Activated naive CD4-positive, alpha-beta T cell treated with anti-CD3 and anti-CD28 coated beads, Interleukin-2, amount 50 U/mL, for 72 hours (primary cell): ENCODE results near the gene PSTPIP1. TPM values are rescaled to one million over a fixed set of nuclear protein-coding genes. Genes with fewer than 3 reads are reported as not detected.
A peak's percentile ranks its signal among the peaks of the same experiment; 100 is the strongest.
"Not testable (repeated sequence)": the region's sequence is repeated elsewhere in the genome, so short reads cannot be mapped to it uniquely, and the experiment has no call there.

Source experiments
- ATAC-seq, 2 donors: fragments of 150-1000 bp; cut with Tn5 transposase; 2 replicates each; pipeline ENCODE4 v1.10.0; 2021; ENCODE audit warnings: mild to moderate bottlenecking in 2 of 2, moderate library complexity in 2 of 2
- DNase-seq, 2 donors: peaks; one replicate each; pipeline ENCODE4 v3.0.0; 2021 to 2022; ENCODE audit warnings: low spot score in 2 of 2
- H3K27ac Mint-ChIP-seq, 2 donors: one replicate each; pipeline ENCODE4 v1.8.0; 2022; ENCODE audit warnings: mild to moderate bottlenecking in 2 of 2, mixed read lengths in 2 of 2
- H3K36me3 Mint-ChIP-seq, 2 donors: one replicate each; pipeline ENCODE4 v1.8.0; 2022; ENCODE audit warnings: mixed read lengths in 2 of 2
- H3K9me3 Mint-ChIP-seq, 2 donors: one replicate each; pipeline ENCODE4 v1.8.0; 2022; ENCODE audit warnings: mixed read lengths in 2 of 2
- total RNA-seq, 2 donors: library from RNA; stranded (reverse); gene quantifications; one replicate each; pipeline ENCODE4 v1.2.3, GENCODE V29; 2022

Gene PSTPIP1
- total RNA-seq = 100 to 1,000 TPM in 1 of 2 donors, 10 to 100 TPM in 1; 95.5 to 149 TPM

DNA sequence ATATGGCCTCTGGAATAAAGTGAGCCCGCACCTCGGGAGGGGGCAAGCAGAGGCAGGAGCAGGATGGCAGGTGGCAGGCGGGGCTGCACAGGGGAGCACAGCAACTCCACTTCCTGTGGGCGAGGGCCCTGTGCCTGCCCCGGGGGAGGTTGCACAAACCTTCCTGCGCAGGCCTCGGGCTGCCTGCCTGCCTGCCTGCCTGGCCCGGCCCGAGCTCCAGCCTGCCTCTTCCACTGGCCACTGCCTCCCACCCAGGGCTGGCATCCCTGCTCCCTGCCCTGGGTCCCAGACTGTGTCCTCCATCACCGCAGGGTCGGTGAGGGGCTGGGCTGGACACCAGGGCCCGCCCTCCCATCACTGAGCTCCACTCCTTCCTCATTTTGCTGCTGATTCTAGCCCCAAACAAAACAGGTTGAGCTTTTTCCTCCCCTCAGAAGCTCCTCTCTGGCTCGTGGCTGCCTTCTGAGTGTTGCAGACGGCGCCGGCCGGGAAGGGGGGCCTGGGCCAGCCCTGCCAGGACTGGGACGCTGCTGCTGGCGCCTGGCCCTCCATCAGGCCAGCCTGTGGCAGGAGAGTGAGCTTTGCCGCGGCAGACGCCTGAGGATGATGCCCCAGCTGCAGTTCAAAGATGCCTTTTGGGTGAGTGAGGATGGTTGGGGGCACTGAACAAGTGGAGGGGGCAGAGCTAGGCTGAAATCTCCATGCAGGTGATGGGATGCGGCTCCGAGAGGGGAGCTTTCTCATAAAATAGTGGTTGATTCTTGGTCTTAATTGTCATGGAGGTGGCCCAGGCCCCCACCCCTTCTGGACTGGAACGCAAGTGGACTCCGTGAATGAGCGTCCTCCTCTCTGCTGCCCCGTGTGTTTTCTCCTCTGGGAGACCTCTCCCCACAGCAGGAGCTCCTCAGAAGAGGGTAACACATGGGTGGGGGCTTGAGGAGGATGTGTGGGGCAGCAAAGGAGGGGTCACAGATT, at the start of gene PSTPIP1:
TSS of gene PSTPIP1 (plus strand) at position 156 of the 975 bp plus-strand sequence. CDS start at position 604, 448 bp downstream.
- Mint-ChIP-seq H3K27ac (peak within 1 kb of the TSS; percentile 96), H3K36me3 (peaks cover 24 to 41% of the 10 kb centered on the region in 2 donors), H3K9me3 (no peaks in the 10 kb centered on the region)
- peak; percentile 54 to 66 for ATAC-seq
- peak; percentile 62 to 74 for DNase-seq

DNA sequence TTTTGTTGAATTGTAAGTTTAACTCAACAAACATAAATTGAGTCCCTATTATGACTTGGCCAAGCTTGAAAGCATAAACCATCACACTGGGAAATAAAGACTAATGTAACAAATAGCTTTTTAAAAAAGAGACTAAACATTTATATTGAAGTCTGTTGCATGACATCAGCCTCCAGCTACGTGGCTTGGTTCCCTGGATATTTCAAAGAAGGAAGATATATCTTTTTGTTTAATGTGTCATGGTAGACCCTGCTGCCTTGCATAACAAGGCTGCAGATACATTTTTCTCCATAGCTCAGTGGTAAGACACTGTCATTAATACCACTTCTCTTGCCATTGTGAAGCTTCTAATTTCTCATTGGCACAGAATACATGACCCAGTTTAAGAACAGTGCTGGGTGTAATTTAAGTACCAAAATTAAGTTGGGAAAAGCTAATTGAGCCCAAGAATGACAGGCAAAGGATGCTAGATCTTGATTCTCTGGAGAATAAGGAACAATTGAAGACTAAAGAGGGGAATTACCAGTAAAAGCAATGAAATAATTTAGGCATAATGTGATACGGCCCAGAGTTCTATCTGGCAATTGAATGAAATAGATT, 49.3 kb upstream of the PSTPIP1 start:
- no peak for ATAC-seq
- no peaks in the 10 kb centered on the region for H3K9me3 Mint-ChIP-seq
- no peak for DNase-seq
- H3K27ac Mint-ChIP-seq = no peak overlapping the region
- peaks cover 13 to 23% of the 10 kb centered on the region in 2 donors for H3K36me3 Mint-ChIP-seq

DNA sequence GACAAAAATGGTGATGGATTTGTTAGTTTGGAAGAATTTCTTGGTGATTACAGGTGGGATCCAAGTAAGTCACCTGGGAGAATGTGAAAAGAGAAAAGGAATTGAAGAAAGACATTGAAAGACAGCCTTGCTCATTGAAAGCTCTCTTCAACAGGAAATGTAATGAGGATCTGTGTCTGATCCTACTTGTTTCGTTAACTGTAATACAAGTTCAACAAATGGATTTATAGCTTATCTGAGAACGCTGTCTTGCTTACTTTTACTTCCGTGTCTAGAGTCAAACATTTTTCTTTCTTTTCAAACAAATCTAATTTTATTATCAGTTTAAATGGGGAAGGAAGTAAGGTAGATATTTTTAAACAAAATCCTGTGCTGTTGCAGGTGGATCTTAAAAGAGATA, 47.5 kb upstream of the PSTPIP1 start:
- no peak for ATAC-seq
- no peaks in the 10 kb centered on the region for H3K9me3 Mint-ChIP-seq
- peak overlapping the region in 1 of 2 donors; percentile 3 for H3K27ac Mint-ChIP-seq

DNA sequence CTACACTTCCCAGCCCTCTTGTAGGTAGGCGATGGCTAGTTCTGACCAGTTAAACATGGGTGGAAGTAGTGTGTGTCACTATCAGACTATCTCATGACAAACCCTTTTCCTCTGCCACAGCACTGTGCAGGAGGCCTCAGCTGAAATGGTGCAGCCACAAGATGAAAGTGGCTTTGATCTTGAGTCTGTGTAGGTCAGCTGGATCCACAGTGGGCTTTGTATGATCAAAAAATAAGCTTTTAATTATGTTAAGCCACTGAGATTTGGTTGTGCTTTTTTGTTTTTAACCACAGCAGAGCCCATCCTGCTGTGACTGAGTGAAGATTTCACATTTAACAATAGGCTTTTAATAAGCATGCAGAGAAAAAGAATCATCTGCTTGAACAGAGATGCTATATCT, 43.7 kb upstream of the PSTPIP1 start:
- ATAC-seq (peak in 1 of 2 donors; percentile 37), DNase-seq (no peak)
- peaks cover 0 to 5% of the 10 kb centered on the region in 2 donors for H3K36me3 Mint-ChIP-seq
- no peaks in the 10 kb centered on the region for H3K9me3 Mint-ChIP-seq
- H3K27ac Mint-ChIP-seq = peak overlapping the region in 1 of 2 donors; percentile 19

More for the DNA sequence above, 47.5 kb upstream of the PSTPIP1 start:
- peaks cover 13 to 23% of the 10 kb centered on the region in 2 donors for H3K36me3 Mint-ChIP-seq
- DNase-seq = no peak

DNA sequence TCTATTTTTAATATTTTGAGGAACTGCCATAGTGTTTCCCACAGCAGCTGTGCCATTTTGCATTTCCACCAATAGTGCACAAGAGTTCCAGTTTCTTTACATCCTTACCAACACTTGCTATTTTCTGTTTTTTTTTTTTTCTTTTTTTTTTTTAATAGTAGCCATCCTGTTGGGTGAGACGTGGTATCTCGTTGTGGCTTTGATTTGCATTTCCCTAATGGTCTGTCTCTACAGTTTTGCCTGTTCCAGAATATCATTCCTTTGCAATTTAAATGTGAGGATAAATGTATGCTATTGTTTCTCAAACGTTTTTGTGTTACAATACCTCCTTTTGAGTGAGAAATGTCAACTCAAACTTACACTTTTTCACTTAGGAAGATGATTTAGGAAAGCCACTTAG, 41.0 kb upstream of the PSTPIP1 start:
- ATAC-seq = no peak
- DNase-seq = no peak

DNA sequence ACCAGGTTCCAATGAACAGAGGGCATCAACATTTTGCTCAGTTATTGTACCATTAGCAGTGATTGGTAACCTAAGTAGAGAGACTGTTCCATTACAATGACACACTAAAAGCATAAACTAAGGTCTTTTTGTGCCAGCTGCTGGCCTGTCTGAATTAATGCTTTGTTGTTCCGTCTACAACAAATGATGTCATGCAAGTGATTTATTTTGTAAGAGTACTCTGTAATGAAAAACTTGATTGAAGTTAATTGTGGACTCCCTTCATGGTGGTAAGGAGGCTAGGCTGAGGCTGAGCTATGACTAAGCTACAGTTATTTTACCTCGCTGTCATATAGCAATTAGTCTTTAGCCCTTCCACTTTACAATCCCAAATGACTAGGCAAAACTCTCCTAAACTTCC, 40.2 kb upstream of the PSTPIP1 start:
- no peak overlapping the region for H3K27ac Mint-ChIP-seq
- no peak for DNase-seq
- ATAC-seq = no peak
- no peaks in the 10 kb centered on the region for H3K9me3 Mint-ChIP-seq
- no peaks in the 10 kb centered on the region for H3K36me3 Mint-ChIP-seq

More for the DNA sequence above, 41.0 kb upstream of the PSTPIP1 start:
- no peaks in the 10 kb centered on the region for H3K9me3 Mint-ChIP-seq
- H3K27ac Mint-ChIP-seq = no peak overlapping the region
- no peaks in the 10 kb centered on the region for H3K36me3 Mint-ChIP-seq

DNA sequence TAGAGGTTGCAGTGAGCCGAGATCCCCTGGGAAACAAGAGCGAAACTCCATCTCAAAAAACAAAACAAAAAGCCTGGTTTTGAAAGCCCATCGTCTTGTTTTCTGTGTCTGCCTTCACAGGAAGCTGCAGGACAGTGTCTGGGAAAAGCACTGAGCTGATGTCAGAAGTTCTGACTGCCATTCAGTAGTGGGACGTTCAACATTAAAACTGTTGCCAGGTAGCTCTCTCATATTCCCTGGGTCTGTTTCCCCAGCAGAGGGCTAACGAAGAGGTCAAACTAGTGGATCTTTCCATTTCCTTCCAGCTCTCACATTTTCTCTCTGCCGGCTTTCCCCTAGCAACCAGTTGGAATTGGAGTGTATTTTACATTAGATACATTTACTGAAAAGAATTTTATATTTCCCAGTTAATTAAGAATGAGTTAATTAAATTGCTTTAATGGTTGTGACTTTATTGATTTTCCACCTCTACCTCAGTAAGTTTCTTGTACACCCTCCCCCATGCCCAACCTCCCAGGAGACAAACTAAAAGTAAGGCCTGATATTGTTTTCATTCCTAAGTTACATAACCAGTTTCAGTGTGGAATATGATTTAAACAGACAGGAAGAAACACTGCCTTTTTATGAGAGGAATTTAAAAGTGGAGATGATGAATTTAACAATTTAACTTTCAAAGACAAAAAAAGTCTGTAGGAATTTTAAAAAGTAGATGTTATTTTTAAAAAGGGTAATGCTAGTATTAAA, 33.5 kb upstream of the PSTPIP1 start:
- no peaks in the 10 kb centered on the region for H3K36me3 Mint-ChIP-seq
- no peak overlapping the region for H3K27ac Mint-ChIP-seq
- ATAC-seq (no peak), DNase-seq (no peak)
- H3K9me3 Mint-ChIP-seq = no peaks in the 10 kb centered on the region

DNA sequence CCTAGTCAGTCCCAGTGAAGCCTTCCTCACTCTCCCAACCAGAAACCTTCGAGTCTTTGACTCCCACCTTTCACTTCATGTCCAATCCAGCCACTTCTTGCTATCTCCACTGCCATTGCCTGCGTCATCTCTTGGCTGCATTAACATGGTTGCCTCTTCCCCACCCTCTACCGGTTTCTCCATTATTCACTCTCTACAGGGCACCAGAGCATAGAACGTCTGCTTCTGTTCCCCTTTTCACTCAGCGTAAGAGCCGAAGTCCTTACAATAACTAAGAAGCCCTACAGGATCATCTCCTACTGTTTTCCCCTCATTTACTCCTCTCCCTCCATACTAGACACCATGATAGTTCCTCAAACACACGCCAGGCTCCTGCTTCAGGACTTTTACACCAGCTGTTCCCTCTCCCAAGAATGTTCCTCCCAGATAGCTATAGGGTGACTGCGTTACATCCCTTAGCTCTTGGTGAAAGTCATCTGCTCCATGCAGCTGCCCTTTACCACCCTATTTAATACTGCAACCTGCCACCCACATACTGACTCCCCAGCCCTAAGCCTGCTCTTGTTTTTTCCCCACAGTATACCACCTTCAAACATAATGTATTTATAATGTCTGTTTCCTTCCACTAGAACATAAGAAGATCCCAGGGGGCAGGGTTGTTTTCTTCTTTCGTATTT, 32.5 kb upstream of the PSTPIP1 start:
- H3K36me3 Mint-ChIP-seq = no peaks in the 10 kb centered on the region
- DNase-seq (no peak), ATAC-seq (no peak)
- H3K9me3 Mint-ChIP-seq = no peaks in the 10 kb centered on the region
- no peak overlapping the region for H3K27ac Mint-ChIP-seq

DNA sequence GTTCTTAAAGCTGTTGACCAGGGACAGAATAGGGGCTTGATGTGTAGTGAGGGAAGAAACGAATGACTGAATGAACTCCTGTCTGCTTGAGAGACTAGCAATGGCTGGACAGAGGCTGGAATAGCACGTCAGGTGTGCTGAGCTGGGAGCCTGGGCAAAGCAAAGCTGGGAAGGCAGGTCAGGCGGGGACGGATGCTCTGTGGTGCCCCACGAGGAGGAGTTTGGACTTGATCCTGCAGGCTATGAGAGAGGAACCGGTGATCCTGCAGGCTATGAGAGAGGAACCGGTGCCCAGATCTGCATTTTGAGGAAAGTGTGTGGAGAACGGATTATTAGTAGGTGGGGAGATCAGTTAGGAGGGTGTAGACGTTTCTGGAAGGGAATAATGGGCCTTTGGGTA, 31.3 kb upstream of the PSTPIP1 start:
- Mint-ChIP-seq H3K27ac (no peak overlapping the region), H3K36me3 (no peaks in the 10 kb centered on the region), H3K9me3 (no peaks in the 10 kb centered on the region)
- DNase-seq (no peak), ATAC-seq (no peak)

DNA sequence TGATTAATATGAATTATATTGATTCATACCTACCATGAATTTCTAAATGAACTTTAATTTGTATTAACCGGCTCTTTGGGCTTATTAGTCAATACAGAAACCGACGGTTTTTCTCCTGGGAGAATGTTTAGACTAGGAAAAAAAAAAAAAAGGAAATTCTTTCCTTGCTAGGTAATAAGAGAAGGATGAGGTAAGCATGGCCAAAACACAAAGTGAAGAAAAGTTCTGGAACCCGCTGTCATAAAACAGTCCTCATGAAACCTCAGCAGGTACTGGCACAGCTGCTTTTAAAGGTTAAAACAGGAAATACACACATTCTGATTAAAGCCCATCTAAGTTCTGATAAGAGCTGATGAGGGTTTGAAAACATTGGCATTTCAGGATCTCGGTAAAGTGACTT, 30.8 kb upstream of the PSTPIP1 start:
- Mint-ChIP-seq H3K36me3 (no peaks in the 10 kb centered on the region), H3K9me3 (no peaks in the 10 kb centered on the region), H3K27ac (no peak overlapping the region)
- ATAC-seq = no peak
- DNase-seq = no peak

DNA sequence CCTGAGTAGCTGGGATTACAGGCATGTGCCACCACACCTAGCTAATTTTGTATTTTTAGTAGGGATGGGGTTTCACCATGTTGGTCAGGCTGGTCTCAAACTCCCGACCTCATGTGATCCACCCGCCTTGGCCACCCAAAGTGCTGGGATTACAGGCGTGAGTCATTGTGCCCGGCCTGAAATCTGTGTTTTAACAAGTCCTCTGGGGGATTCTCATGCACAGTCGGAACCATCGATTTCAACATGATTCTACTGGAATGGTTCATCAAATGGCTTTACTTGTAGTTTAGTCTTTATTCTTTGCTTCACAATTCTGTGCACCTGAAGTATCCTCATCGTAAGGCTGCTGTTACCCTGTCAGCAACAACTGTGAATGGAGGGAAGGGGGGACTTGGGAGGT, 28.9 kb upstream of the PSTPIP1 start:
- H3K27ac Mint-ChIP-seq = peak overlapping the region in 1 of 2 donors; percentile 38
- H3K36me3 Mint-ChIP-seq, ATAC-seq, H3K9me3 Mint-ChIP-seq, DNase-seq: not testable (repeated sequence)

DNA sequence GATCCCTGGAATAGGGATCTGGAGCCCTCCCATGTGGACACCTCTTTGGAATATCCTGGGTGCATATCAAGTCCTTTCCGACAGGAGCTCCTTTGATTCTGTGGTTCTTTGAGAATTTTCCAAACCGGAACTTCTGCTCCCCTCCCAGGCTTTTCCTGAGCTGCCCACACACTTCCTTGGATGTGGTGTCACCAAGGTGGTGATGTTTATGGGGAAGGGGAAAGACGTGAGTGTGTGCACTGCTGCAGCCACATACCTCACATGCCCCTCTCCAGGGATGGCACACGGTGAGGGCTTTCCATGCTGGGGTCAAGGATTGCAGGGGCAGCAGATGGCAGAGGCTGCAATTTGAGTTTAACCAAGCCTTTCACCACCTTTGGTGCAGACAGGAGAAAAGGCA, 27.9 kb upstream of the PSTPIP1 start:
- no peaks in the 10 kb centered on the region for H3K36me3 Mint-ChIP-seq
- DNase-seq (no peak), ATAC-seq (no peak)
- H3K9me3 Mint-ChIP-seq = no peaks in the 10 kb centered on the region
- no peak overlapping the region for H3K27ac Mint-ChIP-seq

DNA sequence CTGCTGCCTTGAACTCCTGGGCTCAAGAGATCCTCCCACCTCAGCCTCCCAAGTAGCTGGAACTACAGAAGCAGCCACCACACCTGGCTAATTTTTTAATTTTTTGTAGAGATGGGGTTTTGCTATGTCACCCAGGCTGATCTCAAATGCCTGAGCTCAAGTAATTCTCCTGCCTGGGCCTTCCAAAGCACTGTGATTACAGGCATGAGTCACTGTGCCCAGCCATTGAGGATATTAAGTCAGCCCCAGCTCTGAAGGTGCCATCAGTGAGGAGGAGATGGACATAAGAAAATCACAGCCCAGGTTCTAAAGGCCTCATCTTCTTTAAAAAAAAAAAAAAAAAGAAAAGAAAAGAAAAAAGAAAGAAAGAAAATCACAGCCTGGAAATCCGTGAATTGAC, 26.6 kb upstream of the PSTPIP1 start:
- ATAC-seq (no peak), DNase-seq (no peak)
- Mint-ChIP-seq H3K27ac (no peak overlapping the region), H3K9me3 (no peaks in the 10 kb centered on the region), H3K36me3 (no peaks in the 10 kb centered on the region)

DNA sequence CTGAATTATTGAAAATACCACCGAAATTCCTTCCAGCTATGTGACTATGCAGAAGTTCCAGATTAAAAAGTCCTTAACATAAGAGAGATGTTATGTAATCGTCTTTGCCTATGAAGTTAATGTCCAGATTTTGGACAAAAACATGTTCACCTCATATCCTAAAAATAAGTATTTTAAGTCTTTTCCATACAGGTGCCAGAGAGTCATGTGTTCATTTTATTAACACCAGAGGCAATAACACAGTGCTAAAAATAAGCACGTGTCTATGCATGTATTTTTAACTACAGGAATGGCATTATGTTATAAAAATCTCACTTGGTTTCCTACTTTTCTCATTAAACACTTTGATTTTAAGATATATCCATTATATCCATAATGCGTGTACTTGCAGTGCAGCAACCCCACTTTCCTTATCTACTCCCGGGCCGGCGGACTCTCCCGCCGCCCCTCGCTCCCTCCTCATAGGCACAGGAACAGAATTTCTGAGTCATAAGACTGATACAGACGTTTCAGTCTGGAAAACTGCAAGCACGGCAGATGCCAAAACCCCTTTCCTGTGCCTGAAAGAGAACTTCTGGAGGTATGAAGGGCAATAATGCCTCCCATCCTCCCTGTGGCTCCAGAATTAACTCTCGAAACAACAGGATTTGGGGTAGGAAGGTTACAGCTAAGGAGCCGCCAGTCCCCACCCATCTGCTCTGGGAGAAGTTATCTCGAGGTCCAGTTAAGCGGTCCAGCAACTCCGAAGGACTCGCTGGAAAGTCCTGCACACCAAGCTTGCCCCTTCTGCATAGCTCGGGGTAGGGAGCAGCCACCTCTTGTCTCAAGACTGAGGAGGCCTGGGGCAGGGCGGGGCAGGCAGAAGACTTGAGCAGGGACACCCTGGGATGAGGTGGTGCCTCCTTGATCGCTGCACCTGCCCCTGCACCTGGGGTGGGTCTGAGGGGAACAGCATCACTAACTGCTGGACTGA, 22.3 kb upstream of the PSTPIP1 start:
- ATAC-seq = peak; percentile 5 to 39
- Mint-ChIP-seq H3K9me3 (peaks cover 0 to 1% of the 10 kb centered on the region in 2 donors), H3K27ac (no peak overlapping the region)

DNA sequence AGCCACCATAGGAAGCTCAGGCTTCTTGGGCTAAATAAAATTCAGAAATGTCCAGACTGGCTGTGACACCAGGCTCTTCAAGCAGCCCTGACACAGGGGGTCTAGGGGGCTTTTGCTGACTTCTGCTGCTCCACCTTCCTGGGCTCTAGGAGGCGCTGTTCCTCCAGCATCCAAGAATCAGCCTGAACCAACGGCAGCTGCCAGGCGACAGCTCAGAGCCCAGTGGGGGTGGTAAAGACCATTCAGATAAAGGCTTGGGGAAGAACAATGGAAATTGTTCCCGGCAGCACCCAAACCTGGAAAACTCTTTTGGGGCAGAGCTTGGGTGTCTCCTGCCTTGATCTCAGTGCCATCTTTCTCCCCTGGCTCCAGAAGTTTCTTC, 21.6 kb upstream of the PSTPIP1 start:
- H3K9me3 Mint-ChIP-seq = peaks cover 2 to 5% of the 10 kb centered on the region in 2 donors
- ATAC-seq = peak; percentile 60 to 79
- no peak overlapping the region for H3K27ac Mint-ChIP-seq
- peak in 1 of 2 donors; percentile 75 for DNase-seq
- H3K36me3 Mint-ChIP-seq = no peaks in the 10 kb centered on the region

More for the DNA sequence above, 22.3 kb upstream of the PSTPIP1 start:
- no peaks in the 10 kb centered on the region for H3K36me3 Mint-ChIP-seq
- no peak for DNase-seq
